WTC11 (cell line): ENCODE measurements around the gene TIMM29. TPM values are rescaled to one million over a fixed set of nuclear protein-coding genes. Genes with fewer than 3 reads are reported as not detected.
A peak's percentile ranks its signal among the peaks of the same experiment; 100 is the strongest.

Source experiments
- ATF2 ChIP-seq: sonication (generic); formaldehyde crosslinking; IDR thresholded peaks from 2 replicates; pipeline ENCODE4 v1.8.1; 2022; ENCODE audit warnings: low read depth, missing genetic modification reagents, borderline replicate concordance
- EMX1 ChIP-seq: fragments of 250-450 bp; sonication (Bioruptor Pico); IDR thresholded peaks from 2 replicates; pipeline ENCODE4 v1.8.0; 2021; ENCODE audit warnings: mild to moderate bottlenecking
- FOXK1 ChIP-seq: sonication (generic); formaldehyde crosslinking; IDR thresholded peaks from 2 replicates; pipeline ENCODE4 v1.8.0; 2022; ENCODE audit warnings: mild to moderate bottlenecking, moderate library complexity, missing genetic modification reagents
- FOXP1 ChIP-seq: sonication (generic); formaldehyde crosslinking; IDR thresholded peaks from 2 replicates; pipeline ENCODE4 v1.8.0; 2022; ENCODE audit warnings: missing genetic modification reagents, mild to moderate bottlenecking, moderate library complexity, borderline replicate concordance
- FOXP4 ChIP-seq: sonication (generic); formaldehyde crosslinking; IDR thresholded peaks from 2 replicates; pipeline ENCODE4 v1.8.0; 2022; ENCODE audit warnings: mild to moderate bottlenecking, missing genetic modification reagents
- MLX ChIP-seq: sonication (generic); formaldehyde crosslinking; IDR thresholded peaks from 2 replicates; pipeline ENCODE4 v1.8.1; 2023; ENCODE audit warnings: mild to moderate bottlenecking, missing genetic modification reagents, moderate library complexity
- NFATC4 ChIP-seq: fragments of 250-450 bp; sonication (Bioruptor Pico); IDR thresholded peaks from 2 replicates; pipeline ENCODE4 v1.9.0; 2021; ENCODE audit warnings: mild to moderate bottlenecking
- NFYB ChIP-seq: sonication (generic); formaldehyde crosslinking; conservative IDR thresholded peaks from 2 replicates; pipeline ENCODE4 v1.8.0; 2022; ENCODE audit warnings: low read depth, missing genetic modification reagents
- NR1H2 ChIP-seq: sonication (generic); formaldehyde crosslinking; IDR thresholded peaks from 2 replicates; pipeline ENCODE4 v1.9.0; 2021; ENCODE audit warnings: mild to moderate bottlenecking, moderate library complexity, missing genetic modification reagents
- NR2C2 ChIP-seq: sonication (generic); formaldehyde crosslinking; IDR thresholded peaks from 2 replicates; pipeline ENCODE4 v1.8.0; 2022; ENCODE audit warnings: mild to moderate bottlenecking, missing genetic modification reagents
- NR3C1 ChIP-seq: sonication (generic); formaldehyde crosslinking; conservative IDR thresholded peaks from 2 replicates; pipeline ENCODE4 v1.8.1; 2023; ENCODE audit warnings: low read depth, mild to moderate bottlenecking, missing genetic modification reagents
- RORB ChIP-seq: fragments of 250-450 bp; sonication (Bioruptor Pico); IDR thresholded peaks from 2 replicates; pipeline ENCODE4 v1.9.0; 2021; ENCODE audit warnings: mild to moderate bottlenecking
- SMAD4 ChIP-seq: sonication (generic); formaldehyde crosslinking; IDR thresholded peaks from 2 replicates; pipeline ENCODE4 v1.8.0; 2022; ENCODE audit warnings: mild to moderate bottlenecking, missing genetic modification reagents
- SP1 ChIP-seq: sonication (generic); formaldehyde crosslinking; conservative IDR thresholded peaks from 2 replicates; pipeline ENCODE4 v1.8.1; 2022; ENCODE audit warnings: missing genetic modification reagents
- STAT6 ChIP-seq: sonication (generic); formaldehyde crosslinking; conservative IDR thresholded peaks from 2 replicates; pipeline ENCODE4 v1.8.1; 2023; ENCODE audit warnings: mild to moderate bottlenecking, low read depth, missing genetic modification reagents, moderate library complexity
- TP53 ChIP-seq: sonication (generic); formaldehyde crosslinking; IDR thresholded peaks from 2 replicates; pipeline ENCODE4 v1.8.1; 2023; ENCODE audit warnings: mild to moderate bottlenecking, missing genetic modification reagents
- ZNF219 ChIP-seq: sonication (generic); formaldehyde crosslinking; IDR thresholded peaks from 2 replicates; pipeline ENCODE4 v1.8.0; 2023; ENCODE audit warnings: missing genetic modification reagents, mild to moderate bottlenecking, borderline replicate concordance
- ZNF423 ChIP-seq: fragments of 250-450 bp; sonication (Bioruptor Pico); IDR thresholded peaks from 2 replicates; pipeline ENCODE4 v2.1.2; 2022; ENCODE audit warnings: mild to moderate bottlenecking, moderate library complexity
- ZNF532 ChIP-seq: fragments of 250-450 bp; sonication (Bioruptor Pico); IDR thresholded peaks from 2 replicates; pipeline ENCODE4 v1.9.0; 2021; ENCODE audit warnings: mild to moderate bottlenecking, borderline replicate concordance
- total RNA-seq: library from RNA; stranded (reverse); gene quantifications from 3 replicates; pipeline ENCODE4 v1.2.3, GENCODE V29; 2021
- TF ChIP-seq, protein P1 (sequence below): fragments of 200-600 bp; IDR thresholded peaks from 2 replicates; pipeline ENCODE4 v1.8.0; 2022; ENCODE audit warnings: antibody characterized with exemption
- TF ChIP-seq, protein P2 (sequence below): sonication (generic); formaldehyde crosslinking; IDR thresholded peaks from 2 replicates; pipeline ENCODE4 v1.8.0; 2023; ENCODE audit warnings: missing genetic modification reagents
- TF ChIP-seq, protein P3 (sequence below): sonication (generic); formaldehyde crosslinking; IDR thresholded peaks from 2 replicates; pipeline ENCODE4 v1.8.0; 2022; ENCODE audit warnings: mild to moderate bottlenecking, missing genetic modification reagents

The TIMM29 gene
- total RNA-seq, 1 experiment from 2014 or later = 33.8 TPM

GRCh38 chr19:10960314-10961072, 31.9 kb downstream of the TIMM29 start, which contains the start of gene SMARCA4 (continued):
- TF ChIP-seq STAT6 (CRISPR knock-in tag) (0 out of 2 replicates have a peak, but pooled peaks have one; percentile 95), NFYB (CRISPR knock-in tag) (0 out of 2 replicates have a peak, but pooled peaks have one; percentile 26), SMAD4 (CRISPR knock-in tag) (no peak), NFATC4 (CRISPR knock-in tag) (no peak), FOXK1 (CRISPR knock-in tag) (peak; percentile 95), SP1 (peak; percentile 98), NR3C1 (CRISPR knock-in tag) (peak; percentile 93; the same call in 1 of the 2 replicates), ZNF219 (CRISPR knock-in tag) (no peak), NR2C2 (CRISPR knock-in tag) (no peak), FOXP1 (CRISPR knock-in tag) (peak; percentile 96), RORB (CRISPR knock-in tag) (no peak), TP53 (CRISPR knock-in tag) (no peak; the same call in 1 of the 2 replicates), NR1H2 (no peak), ZNF532 (CRISPR knock-in tag) (no peak), ATF2 (no peak), MLX (CRISPR knock-in tag) (0 out of 2 replicates have a peak, but pooled peaks have one; percentile 65), FOXP4 (CRISPR knock-in tag) (peak; percentile 96), ZNF423 (CRISPR knock-in tag) (peak; percentile 18; the same call in 1 of the 2 replicates), EMX1 (CRISPR knock-in tag) (peak; percentile 65; the same call in 1 of the 2 replicates)
- TF ChIP-seq, protein P1, sequence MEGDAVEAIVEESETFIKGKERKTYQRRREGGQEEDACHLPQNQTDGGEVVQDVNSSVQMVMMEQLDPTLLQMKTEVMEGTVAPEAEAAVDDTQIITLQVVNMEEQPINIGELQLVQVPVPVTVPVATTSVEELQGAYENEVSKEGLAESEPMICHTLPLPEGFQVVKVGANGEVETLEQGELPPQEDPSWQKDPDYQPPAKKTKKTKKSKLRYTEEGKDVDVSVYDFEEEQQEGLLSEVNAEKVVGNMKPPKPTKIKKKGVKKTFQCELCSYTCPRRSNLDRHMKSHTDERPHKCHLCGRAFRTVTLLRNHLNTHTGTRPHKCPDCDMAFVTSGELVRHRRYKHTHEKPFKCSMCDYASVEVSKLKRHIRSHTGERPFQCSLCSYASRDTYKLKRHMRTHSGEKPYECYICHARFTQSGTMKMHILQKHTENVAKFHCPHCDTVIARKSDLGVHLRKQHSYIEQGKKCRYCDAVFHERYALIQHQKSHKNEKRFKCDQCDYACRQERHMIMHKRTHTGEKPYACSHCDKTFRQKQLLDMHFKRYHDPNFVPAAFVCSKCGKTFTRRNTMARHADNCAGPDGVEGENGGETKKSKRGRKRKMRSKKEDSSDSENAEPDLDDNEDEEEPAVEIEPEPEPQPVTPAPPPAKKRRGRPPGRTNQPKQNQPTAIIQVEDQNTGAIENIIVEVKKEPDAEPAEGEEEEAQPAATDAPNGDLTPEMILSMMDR = no peak
- TF ChIP-seq, protein P2, sequence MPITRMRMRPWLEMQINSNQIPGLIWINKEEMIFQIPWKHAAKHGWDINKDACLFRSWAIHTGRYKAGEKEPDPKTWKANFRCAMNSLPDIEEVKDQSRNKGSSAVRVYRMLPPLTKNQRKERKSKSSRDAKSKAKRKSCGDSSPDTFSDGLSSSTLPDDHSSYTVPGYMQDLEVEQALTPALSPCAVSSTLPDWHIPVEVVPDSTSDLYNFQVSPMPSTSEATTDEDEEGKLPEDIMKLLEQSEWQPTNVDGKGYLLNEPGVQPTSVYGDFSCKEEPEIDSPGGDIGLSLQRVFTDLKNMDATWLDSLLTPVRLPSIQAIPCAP = peak; percentile 89
- TF ChIP-seq, protein P3, sequence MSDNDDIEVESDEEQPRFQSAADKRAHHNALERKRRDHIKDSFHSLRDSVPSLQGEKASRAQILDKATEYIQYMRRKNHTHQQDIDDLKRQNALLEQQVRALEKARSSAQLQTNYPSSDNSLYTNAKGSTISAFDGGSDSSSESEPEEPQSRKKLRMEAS (CRISPR knock-in tag) = peak; percentile 98
